NT2/D1 (cell line): ENCODE measurements around the gene RIMBP3C.
"Not testable (repeated sequence)": the region's sequence is repeated elsewhere in the genome, so short reads cannot be mapped to it uniquely, and the experiment has no call there.

Experiments used
- DNase-seq: peaks from one replicate; pipeline ENCODE4 v3.0.0-alpha.2; 2011; ENCODE audit warnings: low read depth, low spot score
- H3K27me3 ChIP-seq: 2 replicates; pipeline ENCODE4 v1.6.0; 2011; ENCODE audit warnings: mild to moderate bottlenecking; ENCODE audit not compliant: insufficient read length, insufficient read depth
- H3K36me3 ChIP-seq: 2 replicates; pipeline ENCODE4 v1.6.1; 2011; ENCODE audit warnings: mild to moderate bottlenecking, low read length, mixed read lengths; ENCODE audit not compliant: insufficient read depth, insufficient read length
- H3K4me1 ChIP-seq: 2 replicates; pipeline ENCODE4 v1.5.1; 2011; ENCODE audit not compliant: insufficient read depth, insufficient read length
- H3K4me3 ChIP-seq: 2 replicates; pipeline ENCODE4 v1.5.1; 2011; ENCODE audit warnings: low read depth; ENCODE audit not compliant: insufficient read length
- H3K9ac ChIP-seq: 2 replicates; pipeline ENCODE4 v1.6.0; 2011; ENCODE audit warnings: low read depth; ENCODE audit not compliant: insufficient read length
- H3K9me3 ChIP-seq: 2 replicates; pipeline ENCODE4 v1.5.1; 2011; ENCODE audit warnings: mild to moderate bottlenecking, low read length; ENCODE audit not compliant: insufficient read depth
- SUZ12 ChIP-seq: IDR thresholded peaks from 2 replicates; pipeline ENCODE4 v1.6.1; 2011; ENCODE audit not compliant: insufficient read length, insufficient read depth; ENCODE audit errors: extremely low read depth
- YY1 ChIP-seq: IDR thresholded peaks from 2 replicates; pipeline ENCODE4 v1.6.1; 2011; ENCODE audit not compliant: insufficient read length, insufficient read depth
- ZNF274 ChIP-seq: IDR thresholded peaks from 2 replicates; pipeline ENCODE4 v1.6.1; 2011; ENCODE audit warnings: mild to moderate bottlenecking, low read depth, low read length

Gene RIMBP3C

GRCh38 chr22:21563912-21564311 is 12.7 kb upstream of the RIMBP3C start:
- Histone ChIP-seq H3K27me3 (no peaks in the 10 kb centered on the region), H3K4me1 (no peaks in the 10 kb centered on the region), H3K9me3 (no peaks in the 10 kb centered on the region), H3K9ac (no peak overlapping the region), H3K4me3 (no peak overlapping the region), H3K36me3 (no peaks in the 10 kb centered on the region)
- TF ChIP-seq YY1, result no peak
- TF ChIP-seq ZNF274, result no peak
- TF ChIP-seq SUZ12, result no peak
- DNase-seq, result no peak

GRCh38 chr22:21560657-21561056 is 9.4 kb upstream of the RIMBP3C start:
- not testable (repeated sequence) for DNase-seq, H3K36me3 ChIP-seq, H3K9ac ChIP-seq, H3K9me3 ChIP-seq, H3K4me1 ChIP-seq, H3K27me3 ChIP-seq, H3K4me3 ChIP-seq

- H3K27me3 ChIP-seq, H3K4me1 ChIP-seq, H3K4me3 ChIP-seq, H3K36me3 ChIP-seq, H3K9ac ChIP-seq, H3K9me3 ChIP-seq, DNase-seq: not testable (repeated sequence)
These were observed 8.3 kb upstream of the RIMBP3C start for GRCh38 chr22:21559345-21560125.

GRCh38 chr22:21550678-21551047 is 598 bp downstream of the RIMBP3C start:
- H3K9me3 ChIP-seq, H3K9ac ChIP-seq, H3K4me1 ChIP-seq, H3K27me3 ChIP-seq, H3K36me3 ChIP-seq, H3K4me3 ChIP-seq, DNase-seq: not testable (repeated sequence)

DNA sequence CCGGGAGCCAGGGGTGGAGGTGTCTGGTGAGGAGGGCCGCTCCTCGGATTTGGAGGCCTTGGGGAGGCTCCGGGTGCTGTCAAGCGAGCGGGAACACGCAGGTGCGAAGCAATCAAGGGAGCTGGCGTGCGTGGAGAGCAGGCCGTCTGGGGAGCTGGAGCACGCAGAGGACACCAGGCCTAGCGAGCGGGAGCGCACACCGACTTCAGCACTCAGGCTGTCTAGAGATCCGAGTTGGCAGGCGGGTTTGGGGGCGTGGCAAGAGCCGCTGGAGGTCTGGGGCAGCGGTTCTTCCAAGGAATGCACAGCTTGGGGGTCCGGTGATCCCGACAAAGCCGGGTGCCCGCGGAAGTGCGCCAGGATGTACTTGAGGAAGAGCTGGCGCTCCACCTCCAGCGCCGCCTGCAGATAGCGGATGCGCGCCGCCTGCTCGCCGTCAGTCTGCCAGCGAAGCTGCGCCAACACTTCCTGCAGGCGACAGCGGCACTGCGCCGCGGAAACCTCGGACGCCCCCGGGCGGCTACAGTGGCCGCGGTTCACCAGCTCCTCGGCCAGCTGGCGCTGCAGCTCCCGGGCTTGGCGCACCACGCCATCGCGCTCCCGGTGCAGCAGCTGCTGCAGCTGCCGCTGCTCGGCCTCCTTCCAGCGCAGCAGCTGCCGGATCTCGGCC is 1.1 kb downstream of the RIMBP3C start:
- H3K4me1 ChIP-seq, H3K9me3 ChIP-seq, H3K36me3 ChIP-seq, H3K27me3 ChIP-seq, H3K9ac ChIP-seq, H3K4me3 ChIP-seq, DNase-seq: not testable (repeated sequence)

DNA sequence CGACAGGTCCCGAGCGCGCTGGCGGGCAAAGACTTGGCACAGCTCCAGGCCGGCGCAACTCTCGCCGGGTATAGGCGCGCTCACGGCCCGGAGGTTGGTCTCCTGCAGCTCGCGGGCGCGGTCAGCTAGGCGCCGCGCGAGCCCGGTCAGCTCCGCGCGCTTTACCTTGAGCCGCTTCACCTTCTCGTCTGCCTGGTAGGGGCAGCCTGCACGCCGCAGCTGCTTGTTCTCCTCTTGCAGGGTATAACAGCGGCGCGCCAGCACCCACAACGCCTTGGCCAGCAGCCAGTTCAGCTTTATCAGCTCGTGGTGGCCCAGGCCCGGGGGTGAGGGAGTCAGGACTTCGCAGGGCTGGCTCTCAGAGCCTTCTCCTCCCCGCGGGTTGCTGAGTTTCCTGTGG is 1.7 kb downstream of the RIMBP3C start:
- not testable (repeated sequence) for H3K4me1 ChIP-seq, DNase-seq, H3K4me3 ChIP-seq, H3K27me3 ChIP-seq, H3K9ac ChIP-seq, H3K36me3 ChIP-seq, H3K9me3 ChIP-seq

DNA sequence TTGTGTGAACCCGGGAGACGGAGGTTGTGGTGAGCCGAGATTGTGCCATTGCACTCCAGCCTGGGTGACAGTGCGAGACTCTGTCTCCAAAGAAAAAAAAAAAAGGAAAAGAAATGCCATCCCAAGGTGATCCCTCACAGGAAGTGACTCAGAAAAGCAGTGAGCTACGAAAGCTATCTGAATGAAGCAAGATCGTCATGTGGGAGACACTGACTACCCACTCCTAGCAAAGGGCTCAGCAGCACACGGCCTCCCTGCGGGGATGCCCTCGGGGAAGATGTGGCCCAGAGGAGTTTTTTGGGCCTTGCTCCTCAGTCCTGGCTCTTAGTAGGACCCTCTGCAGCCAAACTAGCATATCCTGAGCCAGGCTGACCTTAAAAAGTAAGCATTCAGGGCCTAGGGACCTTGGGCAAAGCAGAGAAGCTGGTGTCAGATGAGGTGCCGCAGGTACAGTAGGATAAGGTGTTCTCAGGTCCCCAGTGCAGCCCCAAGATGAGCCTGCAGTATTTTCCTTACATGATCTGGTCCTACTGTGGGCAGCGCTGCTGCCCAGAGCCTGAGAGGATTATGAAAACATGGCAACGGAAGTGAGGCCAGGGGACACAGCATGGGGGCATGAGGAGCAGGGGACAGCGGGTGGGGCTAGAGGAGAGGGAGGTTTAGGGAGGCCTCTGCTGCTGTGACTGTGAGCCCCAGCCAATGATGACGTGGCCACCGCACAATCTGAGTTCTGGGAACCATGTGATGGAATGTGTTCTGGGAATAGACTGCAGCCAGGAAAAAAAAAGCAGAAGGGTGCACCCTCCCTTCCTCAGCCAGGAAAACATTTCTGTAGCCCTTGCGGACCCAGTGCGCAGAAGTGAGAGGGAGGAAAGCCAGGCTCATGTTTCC is 6.6 kb downstream of the RIMBP3C start:
- not testable (repeated sequence) for DNase-seq, H3K9me3 ChIP-seq, H3K36me3 ChIP-seq, H3K27me3 ChIP-seq, H3K4me1 ChIP-seq, H3K9ac ChIP-seq, H3K4me3 ChIP-seq

DNA sequence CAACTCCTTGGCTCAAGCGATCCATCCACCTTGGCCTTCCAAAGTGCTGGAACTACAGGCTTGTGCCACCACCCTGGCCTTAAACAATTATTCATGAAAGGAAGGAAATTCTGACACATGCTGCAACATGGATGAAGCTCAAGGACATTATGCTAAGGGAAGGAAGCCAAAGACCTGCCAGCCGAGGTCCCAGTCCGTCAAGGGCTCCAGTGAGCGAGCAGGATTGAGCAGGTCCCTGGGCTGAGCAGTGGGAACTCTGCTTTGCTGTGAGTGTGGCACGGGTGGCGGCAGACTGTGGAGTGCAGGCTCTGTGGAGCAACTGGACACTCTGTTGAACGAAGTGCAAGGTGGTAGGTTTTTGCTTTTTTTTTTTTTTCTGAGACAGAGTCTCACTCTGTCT is 11.4 kb downstream of the RIMBP3C start:
- H3K36me3 ChIP-seq, H3K27me3 ChIP-seq, H3K9me3 ChIP-seq, H3K4me3 ChIP-seq, H3K4me1 ChIP-seq, H3K9ac ChIP-seq, DNase-seq: not testable (repeated sequence)

- H3K4me3 ChIP-seq, H3K9me3 ChIP-seq, H3K36me3 ChIP-seq, H3K9ac ChIP-seq, H3K27me3 ChIP-seq, H3K4me1 ChIP-seq, DNase-seq: not testable (repeated sequence)
These were observed 18.2 kb downstream of the RIMBP3C start for GRCh38 chr22:21532863-21533648.

DNA sequence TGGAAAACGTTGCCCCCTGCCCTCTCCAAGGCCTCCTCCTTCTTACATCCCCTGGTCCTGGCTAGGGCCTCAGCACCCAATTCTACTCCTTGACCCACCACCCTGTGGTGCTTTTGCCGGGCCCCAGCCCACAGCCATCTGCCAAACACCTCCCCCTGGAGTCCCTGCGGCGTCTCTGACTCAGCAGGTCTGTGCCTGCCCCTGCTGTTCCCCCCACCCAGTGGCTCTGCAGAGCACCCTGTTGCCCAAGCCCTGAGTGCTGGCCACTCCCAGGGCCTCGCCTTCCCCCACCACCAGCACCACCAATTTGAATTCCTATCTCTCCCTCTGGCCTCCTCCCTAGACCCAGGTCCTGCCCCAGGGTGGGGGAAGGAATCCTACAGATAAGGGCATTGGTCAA is 19.7 kb downstream of the RIMBP3C start:
- H3K9ac ChIP-seq, H3K27me3 ChIP-seq, H3K36me3 ChIP-seq, H3K9me3 ChIP-seq, H3K4me3 ChIP-seq, H3K4me1 ChIP-seq, DNase-seq: not testable (repeated sequence)
